ENCODE data around the gene OR10A6. TPM values are rescaled to one million over a fixed set of nuclear protein-coding genes. Genes with fewer than 3 reads are reported as not detected.
A peak's percentile ranks its signal among the peaks of the same experiment; 100 is the strongest.

Gene OR10A6
- total RNA-seq, 1 donor from 2014 or later: 0.07 TPM

- FAIRE-seq (peak; percentile 13), DNase-seq (ENCODE audit: low read depth) (peak; percentile 69)
- H2AFZ ChIP-seq (ENCODE audit: low read depth, low read length): no peak overlapping the region
- H3K4me2 ChIP-seq (ENCODE audit: low read length): no peak overlapping the region
- no peak overlapping the region for H3K27ac Mint-ChIP-seq (ENCODE audit: unreplicated experiment)
- H3K79me2 ChIP-seq (ENCODE audit: insufficient read depth, low read length): no peaks in the 10 kb centered on the region
- no peak overlapping the region for H3K4me3 ChIP-seq (ENCODE audit: insufficient read depth, low read depth, low read length)
- H3K9me3 ChIP-seq (ENCODE audit: insufficient read depth, low read depth, low read length): no peaks in the 10 kb centered on the region
- H3K9ac ChIP-seq (ENCODE audit: low read length): no peak overlapping the region
- no peak overlapping the region for H3K27ac ChIP-seq (ENCODE audit: low read depth, low read length)
- TF ChIP-seq CTCF (IDR thresholded peaks at IDR 0.05; ENCODE audit: insufficient read depth, low read depth, low read length) (no peak), EZH2 (IDR thresholded peaks at IDR 0.05; ENCODE audit: insufficient read depth, low read length) (no peak)
- H3K4me1 Mint-ChIP-seq (ENCODE audit: low read depth, unreplicated experiment): peaks cover 47% of the 10 kb centered on the region
- no peaks in the 10 kb centered on the region for H3K36me3 Mint-ChIP-seq (ENCODE audit: low read depth, unreplicated experiment)
- H3K27me3 ChIP-seq (ENCODE audit: insufficient read depth, low read length): no peaks in the 10 kb centered on the region
- H3K27me3 Mint-ChIP-seq (ENCODE audit: low read depth, unreplicated experiment): no peaks in the 10 kb centered on the region
- no peaks in the 10 kb centered on the region for H3K36me3 ChIP-seq (ENCODE audit: insufficient read depth, low read length)
- peaks cover 13% of the 10 kb centered on the region for H3K4me1 ChIP-seq (ENCODE audit: insufficient read depth, low read length)
- peaks cover 3% of the 10 kb centered on the region for H3K9me3 Mint-ChIP-seq (ENCODE audit: unreplicated experiment)
- no peak overlapping the region for H3K4me3 Mint-ChIP-seq (ENCODE audit: unreplicated experiment)
- H4K20me1 ChIP-seq (ENCODE audit: insufficient read depth, low read length): no peaks in the 10 kb centered on the region
Observed at GRCh38 chr11:7967097-7967496, 36.0 kb upstream of the OR10A6 start.

- Histone ChIP-seq H3K79me2 (ENCODE audit: insufficient read depth, low read length) (no peaks in the 10 kb centered on the region), H3K4me1 (ENCODE audit: insufficient read depth, low read length) (peaks cover 13% of the 10 kb centered on the region), H4K20me1 (ENCODE audit: insufficient read depth, low read length) (no peaks in the 10 kb centered on the region), H3K4me3 (ENCODE audit: insufficient read depth, low read depth, low read length) (no peak within 1 kb of the TSS), H3K27me3 (ENCODE audit: insufficient read depth, low read length) (no peaks in the 10 kb centered on the region), H3K9ac (ENCODE audit: low read length) (peak within 1 kb of the TSS; percentile 78), H3K36me3 (ENCODE audit: insufficient read depth, low read length) (no peaks in the 10 kb centered on the region), H2AFZ (ENCODE audit: low read depth, low read length) (peak within 1 kb of the TSS; percentile 16), H3K27ac (ENCODE audit: low read depth, low read length) (peak within 1 kb of the TSS; percentile 94), H3K4me2 (ENCODE audit: low read length) (peak within 1 kb of the TSS; percentile 62), H3K9me3 (ENCODE audit: insufficient read depth, low read depth, low read length) (no peaks in the 10 kb centered on the region)
- no peak for TF ChIP-seq CTCF (IDR thresholded peaks at IDR 0.05; ENCODE audit: insufficient read depth, low read depth, low read length)
- no peak for TF ChIP-seq EZH2 (IDR thresholded peaks at IDR 0.05; ENCODE audit: insufficient read depth, low read length)
- no peak within 1 kb of the TSS for H3K4me3 Mint-ChIP-seq (ENCODE audit: unreplicated experiment)
- H3K9me3 Mint-ChIP-seq (ENCODE audit: unreplicated experiment): peaks cover 8% of the 10 kb centered on the region
- H3K4me1 Mint-ChIP-seq (ENCODE audit: low read depth, unreplicated experiment): peaks cover 47% of the 10 kb centered on the region
- peaks cover 2% of the 10 kb centered on the region for H3K36me3 Mint-ChIP-seq (ENCODE audit: low read depth, unreplicated experiment)
- DNase-seq (ENCODE audit: low read depth) (peak; percentile 77), FAIRE-seq (peak; percentile 60)
- peak within 1 kb of the TSS; percentile 94 for H3K27ac Mint-ChIP-seq (ENCODE audit: unreplicated experiment)
- no peaks in the 10 kb centered on the region for H3K27me3 Mint-ChIP-seq (ENCODE audit: low read depth, unreplicated experiment)
Observed at GRCh38 chr11:7965386-7965785, 34.3 kb upstream of the OR10A6 start, which contains the start of gene NLRP10. Gene NLRP10 (minus strand): TSS chr11:7965447. CDS start chr11:7963495, 1,952 bp downstream.

GRCh38 chr11:7964873-7965272 lies 33.8 kb upstream of the OR10A6 start:
- peak overlapping the region; percentile 16 for H2AFZ ChIP-seq (ENCODE audit: low read depth, low read length)

More at GRCh38 chr11:7964873-7965272, 33.8 kb upstream of the OR10A6 start:
- Histone ChIP-seq H3K9me3 (ENCODE audit: insufficient read depth, low read depth, low read length) (no peaks in the 10 kb centered on the region), H4K20me1 (ENCODE audit: insufficient read depth, low read length) (no peaks in the 10 kb centered on the region), H3K4me1 (ENCODE audit: insufficient read depth, low read length) (peaks cover 13% of the 10 kb centered on the region), H3K4me3 (ENCODE audit: insufficient read depth, low read depth, low read length) (no peak overlapping the region), H3K36me3 (ENCODE audit: insufficient read depth, low read length) (no peaks in the 10 kb centered on the region), H3K9ac (ENCODE audit: low read length) (peak overlapping the region; percentile 78), H3K79me2 (ENCODE audit: insufficient read depth, low read length) (no peaks in the 10 kb centered on the region), H3K27ac (ENCODE audit: low read depth, low read length) (peak overlapping the region; percentile 94), H3K4me2 (ENCODE audit: low read length) (peak overlapping the region; percentile 62), H3K27me3 (ENCODE audit: insufficient read depth, low read length) (no peaks in the 10 kb centered on the region)
- Mint-ChIP-seq H3K4me1 (ENCODE audit: low read depth, unreplicated experiment) (peaks cover 44% of the 10 kb centered on the region), H3K4me3 (ENCODE audit: unreplicated experiment) (no peak overlapping the region), H3K9me3 (ENCODE audit: unreplicated experiment) (peaks cover 8% of the 10 kb centered on the region), H3K36me3 (ENCODE audit: low read depth, unreplicated experiment) (peaks cover 2% of the 10 kb centered on the region), H3K27me3 (ENCODE audit: low read depth, unreplicated experiment) (peaks cover 2% of the 10 kb centered on the region), H3K27ac (ENCODE audit: unreplicated experiment) (peak overlapping the region; percentile 94)
- TF ChIP-seq EZH2 (IDR thresholded peaks at IDR 0.05; ENCODE audit: insufficient read depth, low read length): no peak
- TF ChIP-seq CTCF (IDR thresholded peaks at IDR 0.05; ENCODE audit: insufficient read depth, low read depth, low read length): no peak
- peak; percentile 71 for DNase-seq (ENCODE audit: low read depth)
- peak; percentile 74 for FAIRE-seq

Data from astrocyte (in vitro differentiated cells and primary cell).